ENCODE measurements around the gene FAM177A1.

FAM177A1 gene

DNA sequence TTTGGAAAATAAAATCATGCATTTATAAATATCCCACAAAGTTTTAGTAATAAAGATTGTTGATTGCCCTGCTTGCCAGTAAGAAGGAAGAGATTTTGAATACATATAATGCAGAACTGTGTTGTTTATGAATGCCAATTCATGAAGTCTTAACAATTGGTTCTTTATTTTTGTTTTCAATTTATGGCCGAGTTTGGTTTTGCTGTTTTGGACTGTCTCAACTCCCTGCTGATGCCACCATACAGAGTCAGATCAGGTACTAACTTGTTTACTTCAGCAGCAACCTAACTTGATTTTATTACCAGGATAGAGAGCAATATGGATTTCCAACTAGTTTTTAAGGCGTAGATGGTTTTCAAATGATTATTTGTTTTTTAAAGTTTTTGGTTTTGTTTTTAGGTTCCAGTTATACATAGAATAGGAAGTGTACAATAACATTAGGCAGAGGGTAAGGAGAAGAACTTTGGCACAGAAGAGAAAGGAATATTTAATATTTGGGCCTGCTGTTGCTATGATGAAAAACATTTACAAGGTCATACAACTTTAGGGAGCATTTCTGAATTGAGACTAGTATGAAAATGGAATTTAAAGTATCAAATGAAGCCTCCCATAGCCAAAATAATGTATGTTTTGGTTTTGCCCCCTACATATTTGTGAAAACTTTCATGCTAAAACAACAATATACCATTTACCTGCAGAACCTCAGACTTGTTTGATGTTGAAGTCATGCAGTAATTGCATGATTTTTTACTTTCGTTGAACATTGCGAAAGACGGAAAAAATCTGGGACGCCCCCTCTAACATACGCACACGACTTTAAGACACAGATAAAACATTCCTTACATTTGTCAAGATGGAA, 904 bp upstream of the FAM177A1 start:
- POLR2A ChIA-PET, result interaction anchor here (0.6 to 1.8 kb wide), 2 partner anchors 205 to 370 kb away, joined by 3 read pairs; no protein-coding TSS in a partner anchor
- CTCF ChIA-PET, result interaction anchor here (0.7 to 1.3 kb wide), 3 partner anchors 10 to 357 kb away, joined by 3 read pairs; no protein-coding TSS in a partner anchor

DNA sequence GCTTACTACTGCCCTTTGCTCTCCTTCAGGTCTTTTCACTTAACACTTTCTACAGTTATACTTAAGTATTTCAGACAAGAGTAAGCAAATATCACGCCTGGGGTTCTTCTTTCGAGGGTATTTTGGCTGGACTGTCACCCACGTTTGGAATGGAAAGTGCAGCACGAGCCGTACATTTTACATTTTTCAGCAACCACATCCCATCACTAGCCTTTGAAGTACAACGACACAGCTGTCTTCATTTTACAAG, 349 bp upstream of the FAM177A1 start:
- CTCF ChIA-PET, result interaction anchor here (0.7 to 1.3 kb wide), 3 partner anchors 10 to 357 kb away, joined by 3 read pairs; no protein-coding TSS in a partner anchor
- POLR2A ChIA-PET, result interaction anchor here (0.6 to 1.8 kb wide), 2 partner anchors 206 to 369 kb away, joined by 3 read pairs; no protein-coding TSS in a partner anchor
- Histone ChIP-seq H3K27ac (ENCODE audit: insufficient read depth in 1 of 2, low read depth in 1 of 2, low read length in 2 of 2, poor library complexity in 1 of 2, severe bottlenecking in 2 of 2) (peak overlapping the region; percentile 95 to 97), H3K4me1 (ENCODE audit: control extremely low read depth in 1 of 4, control insufficient read depth in 4 of 4, insufficient read depth in 4 of 4, low read length in 3 of 4) (peaks cover 12 to 17% (median 15%) of the 10 kb centered on the region in 4 experiments), H3K4me3 (ENCODE audit: control insufficient read depth in 1 of 7, extremely low read depth in 1 of 7, insufficient read depth in 4 of 7, low read depth in 2 of 7, low read length in 6 of 7) (peak overlapping the region; percentile 35 to 95 (median 82)), H3K27me3 (replicated peaks in 2 of 5; ENCODE audit: control insufficient read depth in 4 of 5, insufficient read depth in 5 of 5, low read length in 4 of 5) (no peaks in the 10 kb centered on the region), H3K9me3 (ENCODE audit: control extremely low read depth in 1 of 5, control insufficient read depth in 4 of 5, insufficient read depth in 2 of 5, low read depth in 1 of 5, low read length in 4 of 5) (no peaks in the 10 kb centered on the region), H3K36me3 (ENCODE audit: control insufficient read depth in 4 of 4, insufficient read depth in 4 of 4, low read length in 3 of 4) (peaks cover 0 to 6% (median 0%) of the 10 kb centered on the region in 4 experiments)
- 2% methylated on average over 6 of the region's 6 CpGs for WGBS (ENCODE audit: insufficient coverage)
- no peak for DNase-seq

More for the DNA sequence above, 904 bp upstream of the FAM177A1 start:
- WGBS (ENCODE audit: insufficient coverage), result 100% methylated on average over 1 of the region's 8 CpGs
- peak in 2 of 3 donors; percentile 3 to 10 for DNase-seq
- no peaks in the 10 kb centered on the region for H3K27me3 ChIP-seq (replicated peaks in 2 of 5; ENCODE audit: control insufficient read depth in 4 of 5, insufficient read depth in 5 of 5, low read length in 4 of 5)
- H3K4me1 ChIP-seq (ENCODE audit: control extremely low read depth in 1 of 4, control insufficient read depth in 4 of 4, insufficient read depth in 4 of 4, low read length in 3 of 4), result peaks cover 10 to 17% (median 13%) of the 10 kb centered on the region in 4 experiments
- peak overlapping the region; percentile 95 to 97 for H3K27ac ChIP-seq (ENCODE audit: insufficient read depth in 1 of 2, low read depth in 1 of 2, low read length in 2 of 2, poor library complexity in 1 of 2, severe bottlenecking in 2 of 2)
- H3K4me3 ChIP-seq (ENCODE audit: control insufficient read depth in 1 of 7, extremely low read depth in 1 of 7, insufficient read depth in 4 of 7, low read depth in 2 of 7, low read length in 6 of 7), result peak overlapping the region in 6 of 7 experiments; percentile 77 to 95 (median 85)
- no peaks in the 10 kb centered on the region for H3K9me3 ChIP-seq (ENCODE audit: control extremely low read depth in 1 of 5, control insufficient read depth in 4 of 5, insufficient read depth in 2 of 5, low read depth in 1 of 5, low read length in 4 of 5)
- H3K36me3 ChIP-seq (ENCODE audit: control insufficient read depth in 4 of 4, insufficient read depth in 4 of 4, low read length in 3 of 4), result peaks cover 0 to 6% (median 0%) of the 10 kb centered on the region in 4 experiments

DNA sequence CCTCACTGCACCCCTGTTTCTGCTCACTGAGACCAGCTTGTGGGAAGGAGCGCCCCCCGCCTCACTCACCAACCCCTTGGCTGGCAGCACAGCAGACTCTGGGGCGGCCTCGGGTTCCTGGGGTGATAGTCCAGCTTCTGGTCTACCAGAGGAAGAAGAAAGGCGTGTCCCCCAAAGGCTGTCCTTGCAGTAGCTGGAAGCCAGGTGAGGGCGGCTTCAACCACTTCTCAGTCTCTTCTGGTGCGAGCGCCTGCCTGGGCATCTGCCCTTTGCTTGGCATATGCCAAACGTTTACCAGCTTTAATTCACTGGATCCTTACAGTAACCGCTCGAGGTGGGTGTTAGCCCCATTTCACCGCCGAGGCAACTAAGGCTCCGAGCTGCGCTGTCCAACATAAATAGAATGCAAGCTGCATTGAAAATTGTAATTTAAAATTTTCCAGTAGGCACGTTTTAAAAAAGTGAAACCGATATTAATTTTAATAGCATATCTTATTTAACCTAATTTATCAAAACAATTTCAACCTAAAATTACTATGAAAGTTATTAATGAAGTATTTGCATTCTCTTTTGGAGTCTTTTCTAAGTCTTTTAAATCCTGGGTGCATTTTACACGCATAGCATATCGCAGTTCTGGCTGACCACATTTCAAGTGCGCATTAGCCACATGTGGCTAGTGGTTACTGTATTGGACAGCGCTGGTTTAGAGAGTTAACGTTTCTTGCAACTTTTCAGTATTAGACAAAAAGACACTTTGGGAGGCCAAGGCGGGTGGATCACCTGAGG, 872 bp downstream of the FAM177A1 start:
- CTCF ChIA-PET, result interaction anchor here (1.1 to 1.3 kb wide), 3 partner anchors 47 to 374 kb away, joined by 3 to 4 read pairs (median 3); no protein-coding TSS in a partner anchor
- 27% methylated on average over 16 of the region's 23 CpGs for WGBS (ENCODE audit: insufficient coverage)
- peak in 2 of 3 donors; percentile 61 to 73 for DNase-seq
- Histone ChIP-seq H3K9me3 (ENCODE audit: control extremely low read depth in 1 of 5, control insufficient read depth in 4 of 5, insufficient read depth in 2 of 5, low read depth in 1 of 5, low read length in 4 of 5) (no peaks in the 10 kb centered on the region), H3K36me3 (ENCODE audit: control insufficient read depth in 4 of 4, insufficient read depth in 4 of 4, low read length in 3 of 4) (peaks cover 0 to 8% (median 0%) of the 10 kb centered on the region in 4 experiments), H3K27me3 (replicated peaks in 2 of 5; ENCODE audit: control insufficient read depth in 4 of 5, insufficient read depth in 5 of 5, low read length in 4 of 5) (no peaks in the 10 kb centered on the region), H3K4me3 (ENCODE audit: control insufficient read depth in 1 of 7, extremely low read depth in 1 of 7, insufficient read depth in 4 of 7, low read depth in 2 of 7, low read length in 6 of 7) (peak overlapping the region; percentile 71 to 95 (median 83)), H3K4me1 (ENCODE audit: control extremely low read depth in 1 of 4, control insufficient read depth in 4 of 4, insufficient read depth in 4 of 4, low read length in 3 of 4) (peaks cover 12 to 17% (median 15%) of the 10 kb centered on the region in 4 experiments), H3K27ac (ENCODE audit: insufficient read depth in 1 of 2, low read depth in 1 of 2, low read length in 2 of 2, poor library complexity in 1 of 2, severe bottlenecking in 2 of 2) (peak overlapping the region; percentile 85 to 97)
- POLR2A ChIA-PET, result interaction anchor here (0.8 to 1.8 kb wide), 3 partner anchors 12 to 368 kb away, joined by 3 to 5 read pairs (median 3); partner anchors contain the start of gene SRP54

DNA sequence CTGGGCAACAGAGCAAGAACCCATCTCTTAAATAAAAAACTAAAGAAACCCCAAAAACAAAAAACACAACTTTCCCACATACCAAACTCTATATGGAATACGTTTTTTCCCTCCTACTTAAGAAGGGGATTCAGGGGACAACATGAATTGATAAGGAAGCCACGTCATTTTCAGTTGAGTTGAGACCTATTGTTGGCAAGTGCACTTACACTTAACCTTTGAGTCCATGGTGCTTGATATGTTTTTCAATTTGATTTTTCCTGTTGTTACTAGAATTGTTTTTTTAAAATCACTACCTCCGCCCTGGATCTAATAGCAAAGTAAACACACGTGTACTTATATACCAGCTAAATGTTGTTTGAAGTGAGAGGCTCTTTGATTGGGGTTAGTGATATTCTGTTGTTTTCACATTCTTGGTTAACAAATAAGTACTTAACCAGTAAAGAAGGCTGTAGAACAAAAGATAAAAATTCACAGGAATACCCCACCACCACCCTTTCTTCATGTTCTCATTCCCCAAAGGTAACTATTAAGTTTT, 2.0 kb downstream of the FAM177A1 start:
- ChIA-PET POLR2A (no interaction called here), CTCF (interaction anchor here (0.6 to 1.1 kb wide), 2 partner anchors 16 to 67 kb away, joined by 3 to 4 read pairs; no protein-coding TSS in a partner anchor)
- H3K27ac ChIP-seq (ENCODE audit: insufficient read depth in 1 of 2, low read depth in 1 of 2, low read length in 2 of 2, poor library complexity in 1 of 2, severe bottlenecking in 2 of 2), result no peak overlapping the region
- H3K4me1 ChIP-seq (ENCODE audit: control extremely low read depth in 1 of 4, control insufficient read depth in 4 of 4, insufficient read depth in 4 of 4, low read length in 3 of 4), result peaks cover 12 to 17% (median 15%) of the 10 kb centered on the region in 4 experiments
- DNase-seq, result no peak
- H3K27me3 ChIP-seq (replicated peaks in 2 of 5; ENCODE audit: control insufficient read depth in 4 of 5, insufficient read depth in 5 of 5, low read length in 4 of 5), result no peaks in the 10 kb centered on the region
- H3K9me3 ChIP-seq (ENCODE audit: control extremely low read depth in 1 of 5, control insufficient read depth in 4 of 5, insufficient read depth in 2 of 5, low read depth in 1 of 5, low read length in 4 of 5), result no peaks in the 10 kb centered on the region
- H3K4me3 ChIP-seq (ENCODE audit: control insufficient read depth in 1 of 7, extremely low read depth in 1 of 7, insufficient read depth in 4 of 7, low read depth in 2 of 7, low read length in 6 of 7), result no peak overlapping the region
- 100% methylated on average over 2 of the region's 4 CpGs for WGBS (ENCODE audit: insufficient coverage)
- peaks cover 0 to 10% (median 0%) of the 10 kb centered on the region in 4 experiments for H3K36me3 ChIP-seq (ENCODE audit: control insufficient read depth in 4 of 4, insufficient read depth in 4 of 4, low read length in 3 of 4)

DNA sequence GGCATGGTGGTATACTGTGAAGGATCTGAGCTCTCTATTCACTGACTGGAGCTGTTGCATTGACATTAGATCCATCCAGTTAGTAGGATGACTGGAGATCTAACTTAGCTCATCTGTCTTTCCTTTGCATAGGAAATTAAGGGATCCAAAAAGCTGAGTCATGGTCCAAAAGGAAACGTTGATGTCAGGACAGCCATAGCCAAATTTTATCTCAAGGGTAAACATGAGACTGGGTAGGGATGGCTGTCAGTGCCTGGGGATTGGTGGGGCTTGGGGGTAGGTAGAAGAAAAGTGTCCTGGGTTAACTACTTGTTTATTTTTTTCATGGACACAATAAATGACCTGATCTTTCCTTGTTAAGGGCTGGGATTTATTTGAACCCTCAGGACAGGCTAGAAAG, 4.6 kb downstream of the FAM177A1 start:
- H3K36me3 ChIP-seq (ENCODE audit: control insufficient read depth in 4 of 4, insufficient read depth in 4 of 4, low read length in 3 of 4), result peaks cover 0 to 19% (median 1%) of the 10 kb centered on the region in 4 experiments
- ChIA-PET POLR2A (no interaction called here), CTCF (interaction anchor here (0.5 kb wide), 1 partner anchor 54 kb away, joined by 3 read pairs; no protein-coding TSS in a partner anchor)
- peak in 2 of 3 donors; percentile 33 to 40 for DNase-seq
- H3K9me3 ChIP-seq (ENCODE audit: control extremely low read depth in 1 of 5, control insufficient read depth in 4 of 5, insufficient read depth in 2 of 5, low read depth in 1 of 5, low read length in 4 of 5), result no peaks in the 10 kb centered on the region
- H3K4me1 ChIP-seq (ENCODE audit: control extremely low read depth in 1 of 4, control insufficient read depth in 4 of 4, insufficient read depth in 4 of 4, low read length in 3 of 4), result peaks cover 5 to 10% (median 7%) of the 10 kb centered on the region in 4 experiments
- H3K4me3 ChIP-seq (ENCODE audit: control insufficient read depth in 1 of 7, extremely low read depth in 1 of 7, insufficient read depth in 4 of 7, low read depth in 2 of 7, low read length in 6 of 7), result no peak overlapping the region
- no peaks in the 10 kb centered on the region for H3K27me3 ChIP-seq (replicated peaks in 2 of 5; ENCODE audit: control insufficient read depth in 4 of 5, insufficient read depth in 5 of 5, low read length in 4 of 5)
- 0% methylated on average over 1 of the region's 1 CpG for WGBS (ENCODE audit: insufficient coverage)
- H3K27ac ChIP-seq (ENCODE audit: insufficient read depth in 1 of 2, low read depth in 1 of 2, low read length in 2 of 2, poor library complexity in 1 of 2, severe bottlenecking in 2 of 2), result no peak overlapping the region

DNA sequence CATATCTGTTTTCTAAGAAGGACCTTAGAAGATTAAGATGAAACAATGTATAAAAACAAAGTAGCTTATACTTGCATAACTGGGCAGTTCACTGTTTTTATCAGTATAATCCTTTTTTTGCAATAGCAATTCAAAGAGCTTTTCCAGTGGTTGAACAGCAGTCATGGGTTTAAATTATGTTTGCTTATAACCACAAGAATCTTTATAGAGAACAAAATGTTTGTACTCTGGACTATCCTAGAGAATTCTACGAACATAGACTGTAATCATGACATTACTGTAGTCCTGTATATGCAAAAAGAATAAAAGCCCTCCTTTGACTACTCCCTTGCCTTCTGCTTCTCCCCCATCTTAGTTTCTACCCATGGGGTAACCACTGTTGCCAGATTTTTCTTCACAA, 5.7 kb downstream of the FAM177A1 start:
- POLR2A ChIA-PET, result no interaction called here
- H3K4me3 ChIP-seq (ENCODE audit: control insufficient read depth in 1 of 7, extremely low read depth in 1 of 7, insufficient read depth in 4 of 7, low read depth in 2 of 7, low read length in 6 of 7), result no peak overlapping the region

More for the DNA sequence above, 5.7 kb downstream of the FAM177A1 start:
- no peaks in the 10 kb centered on the region for H3K27me3 ChIP-seq (replicated peaks in 2 of 5; ENCODE audit: control insufficient read depth in 4 of 5, insufficient read depth in 5 of 5, low read length in 4 of 5)
- WGBS (ENCODE audit: insufficient coverage), result no CpG with 5 or more reads among the region's 1 CpG
- no peaks in the 10 kb centered on the region for H3K9me3 ChIP-seq (ENCODE audit: control extremely low read depth in 1 of 5, control insufficient read depth in 4 of 5, insufficient read depth in 2 of 5, low read depth in 1 of 5, low read length in 4 of 5)
- DNase-seq, result no peak
- no peak overlapping the region for H3K27ac ChIP-seq (ENCODE audit: insufficient read depth in 1 of 2, low read depth in 1 of 2, low read length in 2 of 2, poor library complexity in 1 of 2, severe bottlenecking in 2 of 2)
- CTCF ChIA-PET, result interaction anchor here (1.3 kb wide), 1 partner anchor 14 kb away, joined by 3 read pairs; no protein-coding TSS in a partner anchor
- peaks cover 5 to 8% (median 6%) of the 10 kb centered on the region in 4 experiments for H3K4me1 ChIP-seq (ENCODE audit: control extremely low read depth in 1 of 4, control insufficient read depth in 4 of 4, insufficient read depth in 4 of 4, low read length in 3 of 4)
- peaks cover 0 to 19% (median 2%) of the 10 kb centered on the region in 4 experiments for H3K36me3 ChIP-seq (ENCODE audit: control insufficient read depth in 4 of 4, insufficient read depth in 4 of 4, low read length in 3 of 4)
